HG03520 (cell line): ENCODE results near the gene COMMD1.
"Not testable (repeated sequence)": the region's sequence is repeated elsewhere in the genome, so short reads cannot be mapped to it uniquely, and the experiment has no call there.

ENCODE experiments used
- ATAC-seq: cut with Tn5 transposase; IDR thresholded peaks from one replicate; pipeline ENCODE4 v1.9.1; 2021; ENCODE audit warnings: mild to moderate bottlenecking, moderate library complexity; ENCODE audit not compliant: unreplicated experiment

COMMD1 gene

GRCh38 chr2:61922714-61923113, 17.2 kb downstream of the COMMD1 start:
- ATAC-seq: no peak

DNA sequence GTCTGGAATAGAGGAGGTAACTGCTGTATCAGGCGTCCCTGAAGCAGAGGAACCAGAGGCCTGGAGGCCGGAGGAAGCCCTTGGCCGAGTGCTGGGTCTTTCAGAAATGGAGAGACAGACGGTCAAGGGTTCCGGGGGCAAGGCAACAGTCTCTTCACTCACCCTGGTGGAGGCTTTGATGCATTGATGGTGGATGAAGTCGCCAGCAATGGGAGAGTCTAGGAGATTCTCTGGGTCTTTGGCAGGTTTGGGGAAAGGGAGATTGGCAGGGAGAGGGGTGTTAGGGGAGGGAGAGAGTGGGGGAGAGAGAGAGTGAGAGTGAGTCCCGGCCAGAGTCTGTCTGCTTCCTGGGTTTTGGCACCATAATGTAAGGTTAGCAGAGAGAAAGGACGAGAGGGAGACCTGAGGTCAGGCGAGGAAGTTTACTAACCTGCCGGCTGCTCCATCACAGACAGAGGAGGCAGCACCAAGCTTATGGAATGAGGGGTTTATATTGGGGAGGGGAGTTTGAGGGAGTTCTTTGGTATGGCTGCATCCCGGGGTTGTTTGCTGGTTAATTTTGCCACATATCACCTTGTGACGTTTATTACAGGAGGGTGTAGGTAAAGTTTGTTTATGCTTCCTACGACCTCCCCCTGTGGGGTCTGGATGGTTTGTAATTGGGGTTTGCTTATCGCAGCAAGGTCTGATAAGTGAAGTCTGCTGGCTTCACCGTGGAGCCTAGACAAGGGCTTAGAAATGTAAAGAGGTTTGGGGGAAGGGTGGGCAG, 19.6 kb downstream of the COMMD1 start:
- no peak for ATAC-seq

DNA sequence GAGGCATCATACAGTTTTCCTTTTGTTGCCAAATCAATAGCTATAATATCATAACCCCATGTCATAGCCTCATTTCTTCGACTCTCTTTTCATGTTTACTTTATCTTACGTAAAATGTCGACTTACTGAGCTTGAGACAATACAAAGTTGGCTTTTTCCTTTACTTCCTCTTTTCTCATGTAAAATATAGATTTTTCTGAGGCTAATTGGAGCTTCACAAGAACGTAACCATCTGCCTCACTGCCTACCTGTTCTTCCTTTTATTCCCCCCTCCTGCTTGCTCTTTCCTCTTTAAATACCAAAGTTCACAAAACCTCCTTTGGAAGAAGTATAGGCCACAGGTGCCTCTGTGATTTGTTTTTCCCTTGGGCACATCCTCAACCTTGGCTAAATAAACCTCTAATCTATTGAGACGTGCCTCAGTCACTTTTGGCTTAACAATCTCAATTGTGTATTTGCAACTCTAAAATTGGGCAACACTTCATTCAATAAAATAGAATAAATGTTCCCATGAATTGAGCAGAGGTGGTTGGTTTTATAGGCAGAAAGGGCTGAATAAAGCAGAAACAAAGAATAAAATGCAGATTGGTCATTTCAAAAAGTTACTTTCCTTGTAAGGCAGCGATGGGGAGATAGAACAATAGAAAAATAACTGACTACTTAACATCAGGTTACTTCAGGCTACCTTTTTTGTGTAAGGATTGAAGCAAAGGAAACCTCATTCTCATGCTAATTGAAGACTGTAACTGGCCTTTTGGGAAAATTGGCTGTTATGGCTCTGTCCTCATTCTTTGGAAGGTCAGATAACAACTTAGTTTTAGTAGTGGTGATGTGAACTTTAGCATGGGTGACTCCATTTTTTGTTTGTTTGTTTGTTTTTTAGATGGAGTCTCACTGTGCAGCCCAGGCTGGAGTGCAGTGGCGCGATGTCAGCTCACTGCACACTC, 21.3 kb downstream of the COMMD1 start:
- no peak for ATAC-seq

- ATAC-seq: no peak
Measured at GRCh38 chr2:61928826-61929461, 23.5 kb downstream of the COMMD1 start.

- ATAC-seq: no peak
Measured at GRCh38 chr2:61937098-61937497, 31.6 kb downstream of the COMMD1 start.

DNA sequence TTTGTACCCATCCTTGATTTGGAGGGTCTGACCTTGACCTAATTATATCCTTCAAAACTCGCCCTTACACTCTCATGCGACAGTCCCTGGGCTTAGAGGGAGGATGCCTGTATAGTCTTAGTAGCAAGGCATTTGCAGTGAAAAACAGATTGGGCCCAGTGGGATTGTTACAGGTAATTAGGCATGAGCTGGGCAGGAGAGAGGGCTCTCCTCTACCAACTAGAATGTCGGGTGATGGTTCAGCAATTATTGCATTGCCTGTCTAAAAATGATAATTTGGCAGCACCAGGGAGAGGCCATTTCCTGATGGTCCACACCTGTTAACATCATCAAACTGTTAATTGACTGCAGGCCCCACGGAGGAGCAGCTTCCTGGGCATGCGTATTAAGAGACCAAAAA, 32.4 kb downstream of the COMMD1 start:
- ATAC-seq: no peak

- ATAC-seq: no peak
Measured at GRCh38 chr2:61938511-61938910, 33.0 kb downstream of the COMMD1 start.

DNA sequence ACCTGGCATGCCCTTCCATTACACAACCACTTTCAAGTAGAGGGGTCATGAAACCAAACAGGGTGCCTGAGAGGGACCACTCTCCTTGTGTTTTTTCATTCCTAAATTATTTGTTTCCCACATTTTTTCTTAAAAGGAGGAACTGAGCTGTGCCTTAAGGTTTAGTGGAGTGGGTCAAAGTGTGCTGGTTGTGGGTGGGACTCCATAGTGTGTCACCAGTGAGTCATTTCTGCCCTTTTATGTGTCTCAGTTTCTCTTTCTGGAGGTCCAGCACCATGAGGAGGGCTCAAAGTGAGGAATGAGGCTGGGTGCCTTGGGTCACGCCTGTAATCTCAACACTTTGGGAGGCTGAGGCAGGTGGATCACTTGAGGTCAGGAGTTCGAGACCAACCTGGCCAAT, 37.8 kb downstream of the COMMD1 start:
- ATAC-seq: no peak

DNA sequence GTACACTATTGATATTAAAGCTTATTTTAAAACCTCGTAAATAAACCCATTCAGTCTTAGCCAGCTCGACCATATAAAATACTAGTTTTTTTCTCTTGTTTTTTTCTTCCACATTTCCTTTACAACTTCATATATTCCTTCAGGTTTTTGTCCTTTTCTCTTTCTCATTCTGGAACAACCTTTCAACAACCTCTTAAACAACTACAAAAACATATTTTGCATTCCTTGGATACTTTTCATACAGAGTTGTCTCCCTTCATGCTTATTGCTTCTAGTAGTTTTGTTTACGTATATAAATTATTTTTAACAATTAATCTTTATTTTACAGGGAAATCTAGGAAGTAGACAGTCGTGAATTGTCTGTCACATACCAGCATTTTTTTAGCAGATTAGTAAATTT, 41.2 kb downstream of the COMMD1 start:
- ATAC-seq: no peak

DNA sequence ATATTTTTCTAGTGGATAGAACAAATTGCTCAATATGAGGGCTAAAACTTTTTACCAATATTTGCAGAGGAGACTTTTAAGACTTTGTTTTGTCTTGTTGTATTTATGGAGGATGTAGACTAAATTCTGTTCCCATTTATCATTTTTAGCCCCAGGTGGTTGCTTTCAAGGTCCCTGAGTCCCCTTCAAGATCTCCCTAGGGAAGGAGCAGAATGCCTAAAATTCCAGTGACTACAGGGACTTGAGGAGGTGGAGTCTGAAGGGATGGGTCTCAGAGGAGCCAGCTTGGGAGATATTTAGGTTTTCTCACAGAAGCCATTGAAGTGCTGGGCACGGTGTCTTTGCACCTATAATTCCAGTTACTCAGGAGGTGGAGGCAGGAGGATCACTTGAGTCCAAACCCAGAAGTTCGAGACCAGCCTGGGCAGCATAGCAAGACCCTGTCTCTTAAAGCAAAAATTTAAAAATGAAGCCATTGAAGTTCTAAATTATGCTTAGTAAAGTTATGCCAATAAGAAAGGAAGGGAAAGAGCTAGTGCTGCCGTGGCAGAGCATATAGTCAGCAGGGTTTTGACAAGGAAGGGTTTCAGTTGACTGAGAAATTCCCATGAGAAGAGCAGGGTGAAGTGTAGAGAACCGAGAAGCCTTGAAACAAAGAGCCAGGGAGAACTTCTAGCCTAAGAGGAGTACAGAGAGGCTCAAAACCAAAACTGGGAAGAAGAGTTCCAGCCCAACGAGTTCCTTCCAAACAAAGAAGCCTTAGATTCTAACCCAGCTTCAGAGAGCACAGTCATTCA, 43.4 kb downstream of the COMMD1 start:
- ATAC-seq: no peak

DNA sequence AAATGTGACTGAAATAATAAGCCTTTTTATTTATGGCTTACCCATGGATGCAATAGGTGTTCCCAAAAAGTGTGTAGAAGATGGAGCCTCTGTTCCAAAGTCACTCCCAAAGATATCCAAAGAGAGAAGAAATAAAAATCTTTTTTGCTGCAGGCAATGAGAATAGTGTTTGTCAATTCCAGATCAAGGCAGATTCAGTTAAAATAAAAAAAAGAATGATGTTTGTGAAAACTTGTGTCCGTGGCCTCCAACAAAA, 43.9 kb downstream of the COMMD1 start:
- no peak for ATAC-seq

DNA sequence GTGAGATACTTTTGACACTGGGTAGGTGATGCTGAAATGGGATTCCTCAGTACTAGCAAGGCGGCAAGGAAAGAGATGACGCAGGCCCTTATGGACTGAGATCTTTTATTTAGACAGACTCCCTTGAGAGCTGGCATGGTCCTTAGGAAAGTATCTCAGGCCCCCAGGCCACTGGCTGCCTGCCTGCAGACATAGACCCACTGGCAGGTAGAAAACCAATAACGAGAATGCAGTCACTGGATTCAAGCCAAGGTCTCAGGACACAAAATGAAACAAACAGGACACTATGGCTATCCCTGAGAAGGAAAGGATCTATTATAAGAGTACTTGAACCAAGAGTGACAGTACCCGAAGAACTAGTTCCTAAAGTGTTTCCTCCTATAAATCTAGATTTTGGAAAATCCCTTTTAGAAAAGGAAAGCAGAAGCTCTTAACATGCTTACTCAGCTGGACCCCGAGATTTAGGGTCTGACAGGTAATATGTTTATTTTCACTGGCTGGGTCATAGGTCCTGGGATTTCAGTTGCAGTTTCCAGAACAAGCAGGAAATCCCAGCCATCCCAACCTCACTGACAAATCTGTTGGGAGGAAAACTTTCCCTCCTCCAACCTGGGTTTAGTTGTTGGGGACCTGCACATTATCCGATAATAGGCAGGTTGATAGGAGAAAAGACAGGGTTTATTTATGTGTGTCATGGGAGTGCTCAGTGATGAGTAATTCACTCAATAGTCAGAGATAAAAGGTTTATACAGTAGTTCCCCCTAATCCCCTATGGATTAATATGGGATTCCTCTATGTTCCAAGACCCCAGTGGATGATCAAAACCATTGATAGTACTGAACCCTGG, 44.5 kb downstream of the COMMD1 start:
- ATAC-seq: no peak

DNA sequence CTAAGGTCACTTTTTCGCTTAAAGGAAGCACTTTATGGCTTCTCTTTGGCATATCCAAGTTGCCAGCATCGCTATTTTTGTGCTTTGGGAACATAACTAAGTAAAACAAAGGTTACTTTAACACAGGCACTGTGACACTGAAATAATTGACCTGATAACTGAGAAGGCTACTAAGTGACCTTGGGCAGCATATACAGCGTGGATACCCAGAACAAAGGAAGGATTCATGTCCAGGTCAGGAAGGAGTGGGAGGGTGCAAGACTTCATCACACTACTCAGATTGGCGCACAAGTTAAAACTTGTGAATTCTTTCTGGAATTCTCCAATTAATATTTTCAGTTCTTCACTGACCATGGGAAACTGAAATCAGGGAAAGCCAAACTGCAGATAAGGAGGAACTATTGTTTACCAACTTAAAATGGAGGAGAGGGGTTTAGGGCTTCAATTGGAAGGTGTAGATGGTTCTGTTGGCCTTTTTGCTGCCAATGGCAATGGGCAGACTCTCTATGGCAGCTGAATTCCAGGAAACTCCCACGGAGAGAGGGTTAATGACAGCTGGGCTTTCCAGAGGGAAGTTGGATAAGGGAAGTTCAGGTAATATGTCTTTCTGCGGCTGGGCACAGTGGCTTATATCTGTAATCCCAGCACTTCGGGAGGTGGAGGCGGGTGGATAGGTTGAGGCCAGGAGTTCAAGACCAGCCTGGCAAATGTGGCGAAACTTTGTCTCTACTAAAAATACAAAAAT, 45.3 kb downstream of the COMMD1 start:
- ATAC-seq: no peak

GRCh38 chr2:61951881-61952280, 46.4 kb downstream of the COMMD1 start:
- no peak for ATAC-seq

GRCh38 chr2:61952288-61952687, 46.8 kb downstream of the COMMD1 start:
- no peak for ATAC-seq

GRCh38 chr2:61954856-61955255, 49.4 kb downstream of the COMMD1 start:
- ATAC-seq: not testable (repeated sequence)

DNA sequence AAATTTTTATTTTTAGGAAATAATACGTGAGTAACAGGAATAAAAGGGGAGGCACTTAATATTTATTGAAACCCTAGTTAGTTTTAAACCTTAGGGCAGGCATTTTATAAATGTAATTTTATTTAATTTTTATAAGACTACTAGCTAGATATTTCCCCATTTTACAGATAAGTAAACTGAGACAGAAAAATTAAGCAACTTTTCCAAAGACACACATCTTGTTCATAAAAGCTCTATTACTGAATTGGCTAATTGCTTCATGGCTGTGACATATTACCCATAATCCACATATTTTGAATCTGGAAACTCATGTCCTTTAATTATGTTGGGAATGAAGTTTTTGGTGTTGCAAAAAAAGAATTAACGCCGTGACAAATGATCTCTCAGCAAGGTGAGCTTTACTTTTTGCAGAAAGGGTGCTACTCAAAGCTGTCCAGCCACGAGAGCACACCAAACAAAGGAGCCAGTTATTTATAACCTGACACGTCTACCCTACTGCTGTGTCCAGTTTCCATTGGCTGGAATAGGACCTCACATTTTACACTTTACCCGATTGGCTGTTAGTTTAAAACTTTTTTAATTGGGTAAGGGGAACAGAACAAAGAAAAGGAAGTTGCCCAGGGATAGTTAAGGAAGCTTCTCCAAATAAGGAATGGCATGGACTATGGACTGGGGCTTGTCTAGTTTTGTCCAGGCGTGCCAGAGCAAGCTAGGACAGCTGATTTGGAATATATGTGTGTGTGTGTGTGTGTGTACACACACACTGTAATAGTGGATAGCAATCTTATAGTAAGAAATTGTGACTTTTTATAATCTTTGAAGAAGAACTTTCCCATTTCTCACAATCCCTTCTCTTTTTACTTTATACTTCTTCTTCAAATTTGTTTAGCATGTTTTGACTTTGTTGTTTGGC, 54.2 kb downstream of the COMMD1 start:
- ATAC-seq: no peak

DNA sequence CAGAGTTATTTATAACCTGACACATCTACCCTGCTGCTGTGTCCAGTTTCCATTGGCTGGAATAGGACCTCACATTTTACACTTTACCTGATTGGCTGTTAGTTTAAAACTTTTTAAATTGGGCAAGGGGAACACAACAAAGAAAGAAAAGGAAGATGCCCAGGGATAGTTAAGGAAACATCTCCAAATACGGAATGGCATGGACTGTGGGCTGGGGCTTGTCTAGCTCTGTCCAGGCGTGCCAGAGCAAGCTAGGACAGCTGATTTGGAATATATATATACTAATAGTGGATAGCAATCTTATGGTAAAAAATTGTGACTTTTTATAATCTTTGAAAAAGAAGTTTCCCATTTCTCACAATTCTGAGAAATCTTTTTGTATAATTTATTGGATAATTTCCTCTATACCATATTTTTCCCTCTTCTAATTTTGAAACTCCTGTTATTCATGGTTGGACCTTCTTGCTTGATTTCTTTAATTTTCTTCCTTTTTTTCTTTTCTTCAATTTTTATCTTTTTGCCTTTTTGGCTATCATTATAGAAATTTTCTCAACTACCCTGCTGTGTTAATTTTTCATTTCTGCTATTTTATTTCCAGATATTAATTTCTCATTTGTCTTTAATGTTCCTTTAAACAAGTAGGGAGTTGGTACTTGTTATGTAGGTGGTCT, 55.9 kb downstream of the COMMD1 start:
- no peak for ATAC-seq
